K562 (cell line): Measurements from ENCODE around the gene STMN3. TPM values are rescaled to one million over a fixed set of nuclear protein-coding genes. Genes with fewer than 3 reads are reported as not detected.

Experiments
- ATAC-seq: fragments of 200-7000 bp; cut with Tn5 transposase; 3 replicates; pipeline ENCODE4 v1.9.1; 2020; ENCODE audit warnings: moderate library complexity
- BruUV-seq: library from RNA; stranded (reverse); fragments of 400-500 nt; replicated peaks from 2 replicates; lab custom pipeline; 2021; lab: Mats Ljungman, UMichigan
- CTCF ChIA-PET: fragments of 300-600 bp; formaldehyde crosslinking; extraction: SDS; loops from one replicate; lab custom pipeline; 2021; ENCODE audit warnings: low intra/inter-chr PET ratio; lab: Yijun Ruan, JAX
- POLR2A ChIA-PET: fragments of 300-600, 350-650 bp; sonication (Branson Sonifier 250); formaldehyde crosslinking; extraction: SDS; loops from one replicate; lab custom pipeline; 2021; ENCODE audit warnings: antibody characterized with exemption, inconsistent platforms; lab: Yijun Ruan, JAX
- DNase-seq, 4 experiments: peaks; one replicate each; pipeline versions ENCODE4 v3.0.0 to v3.0.0-alpha.2; 2011 to 2018; ENCODE audit warnings: low spot score in 3 of 4, mixed read lengths in 3 of 4; ENCODE audit errors: extremely low read depth in 1 of 4
- FAIRE-seq: peaks from 2 replicates; lab custom pipeline; 2011; peaks lifted over from hg19 to GRCh38; lab: Jason Lieb, UNC
- H2AFZ ChIP-seq: 2 replicates; pipeline ENCODE4 v1.6.0; 2011; ENCODE audit warnings: low read depth, low read length, control low read depth, inconsistent platforms
- H3K27ac ChIP-seq: fragments of 200-600 bp; 3 replicates; pipeline ENCODE4 v1.8.0; 2011; ENCODE audit warnings: low read depth, mild to moderate bottlenecking, control low read depth, inconsistent platforms, low read length, moderate library complexity, mixed read lengths; ENCODE audit errors: extremely low read depth
- H3K27me3 ChIP-seq, 2 experiments: fragments of 300-600 bp in 1 of 2; 2 replicates in 1 of 2; 3 replicates in 1 of 2; pipeline versions ENCODE4 v1.6.0 to v1.8.0; 2011; ENCODE audit warnings: inconsistent platforms in 2 of 2, low read length in 2 of 2, mild to moderate bottlenecking in 1 of 2, mixed read lengths in 1 of 2, moderate library complexity in 1 of 2; ENCODE audit not compliant: control insufficient read depth in 2 of 2, insufficient read depth in 2 of 2
- H3K36me3 ChIP-seq: fragments of 300-600 bp; 3 replicates; pipeline ENCODE4 v1.8.0; 2011; ENCODE audit warnings: mild to moderate bottlenecking, low read length, inconsistent platforms; ENCODE audit not compliant: control insufficient read depth, insufficient read depth
- H3K4me1 ChIP-seq, 2 experiments: fragments of 200-600 bp in 1 of 2; replicated peaks in 1 of 2; 2 replicates in 1 of 2; 3 replicates in 1 of 2; pipeline versions ENCODE4 v1.5.1 to v1.8.0; 2011; ENCODE audit warnings: inconsistent platforms in 2 of 2, low read length in 2 of 2, mild to moderate bottlenecking in 1 of 2, mixed read lengths in 1 of 2, moderate library complexity in 1 of 2; ENCODE audit not compliant: control insufficient read depth in 2 of 2, insufficient read depth in 2 of 2
- H3K4me2 ChIP-seq: 2 replicates; pipeline ENCODE4 v1.6.1; 2011; ENCODE audit warnings: low read length, control low read depth, inconsistent platforms, mixed read lengths; ENCODE audit not compliant: insufficient read depth
- H3K4me3 ChIP-seq: fragments of 200-600 bp; sonication (generic), shearing (Covaris generic); 2 replicates; pipeline ENCODE4 v1.5.1; 2016; ENCODE audit warnings: control low read depth, inconsistent platforms
- H3K79me2 ChIP-seq: fragments of 200-600 bp; 3 replicates; pipeline ENCODE4 v1.8.0; 2011; ENCODE audit warnings: low read length, inconsistent platforms; ENCODE audit not compliant: control insufficient read depth, insufficient read depth
- H3K9ac ChIP-seq, 2 experiments: 2 replicates each; pipeline versions ENCODE4 v1.6.0 to v1.6.1; 2011; ENCODE audit warnings: low read depth in 2 of 2, low read length in 2 of 2, control low read depth in 1 of 2, inconsistent platforms in 1 of 2, mild to moderate bottlenecking in 1 of 2, mixed read lengths in 1 of 2; ENCODE audit not compliant: insufficient read depth in 1 of 2
- H3K9me1 ChIP-seq: one replicate; pipeline ENCODE4 v1.6.0; 2011; ENCODE audit warnings: inconsistent platforms, mild to moderate bottlenecking, low read length, moderate library complexity; ENCODE audit not compliant: control insufficient read depth, insufficient read depth
- H3K9me3 ChIP-seq: replicated peaks from 2 replicates; pipeline ENCODE4 v1.5.1; 2011; ENCODE audit warnings: low read depth, low read length, inconsistent platforms; ENCODE audit not compliant: control insufficient read depth, insufficient read depth
- H4K20me1 ChIP-seq: replicated peaks from 2 replicates; pipeline ENCODE4 v1.6.1; 2011; ENCODE audit warnings: low read length, inconsistent platforms, mixed read lengths; ENCODE audit not compliant: control insufficient read depth, insufficient read depth
- ATF3 ChIP-seq, 2 experiments: fragments of 450-650 bp in 1 of 2; sonication (generic) in 1 of 2; formaldehyde crosslinking in 1 of 2; IDR thresholded peaks in 1 of 2; conservative IDR thresholded peaks in 1 of 2; 2 replicates each; pipeline versions ENCODE4 v1.6.1 to v1.8.1; 2016 to 2023; ENCODE audit warnings: mild to moderate bottlenecking in 2 of 2, moderate library complexity in 2 of 2, inconsistent platforms in 1 of 2, missing genetic modification reagents in 1 of 2
- EP300 ChIP-seq: IDR thresholded peaks from 2 replicates; pipeline ENCODE4 v1.6.1; 2012; ENCODE audit warnings: low read length, improper control_type of control experiment
- GTF2F1 ChIP-seq: IDR thresholded peaks from 2 replicates; pipeline ENCODE4 v1.6.1; 2011; ENCODE audit warnings: low read depth, low read length, improper control_type of control experiment
- HMGXB4 ChIP-seq: sonication (generic); formaldehyde crosslinking; IDR thresholded peaks from 2 replicates; pipeline ENCODE4 v1.8.1; 2023; ENCODE audit warnings: mild to moderate bottlenecking, missing genetic modification reagents
- KLF13 ChIP-seq: fragments of 450-650 bp; IDR thresholded peaks from 2 replicates; pipeline ENCODE4 v1.6.1; 2016; ENCODE audit warnings: missing genetic modification characterization, low read depth, mild to moderate bottlenecking, missing compliant biosample characterization, moderate library complexity, borderline replicate concordance
- KLF6 ChIP-seq: fragments of 250-450 bp; sonication (Bioruptor Pico); IDR thresholded peaks from 2 replicates; pipeline ENCODE4 v1.4.0; 2020; ENCODE audit warnings: mild to moderate bottlenecking, moderate library complexity, borderline replicate concordance
- NUFIP1 ChIP-seq: fragments of 450-650 bp; IDR thresholded peaks from 2 replicates; pipeline ENCODE4 v1.6.1; 2018; ENCODE audit not compliant: partially characterized antibody
- RBFOX2 ChIP-seq: fragments of 200-400 bp; formaldehyde crosslinking; IDR thresholded peaks from 2 replicates; pipeline ENCODE4 v1.6.1; 2017; ENCODE audit warnings: low read depth, mild to moderate bottlenecking, low read length, moderate library complexity
- RBM15 ChIP-seq: fragments of 200-400 bp; formaldehyde crosslinking; IDR thresholded peaks from 2 replicates; pipeline ENCODE4 v1.6.1; 2018; ENCODE audit warnings: mild to moderate bottlenecking, low read length, moderate library complexity; ENCODE audit not compliant: insufficient read depth
- SAP30 ChIP-seq: fragments of 200-600 bp; sonication (generic); IDR thresholded peaks from 2 replicates; pipeline ENCODE4 v1.6.1; 2012; ENCODE audit warnings: borderline replicate concordance, low read depth, mild to moderate bottlenecking, moderate library complexity, low read length, control low read depth, inconsistent platforms; ENCODE audit not compliant: insufficient read depth, poor library complexity, severe bottlenecking
- ZC3H11A ChIP-seq: IDR thresholded peaks from 2 replicates; pipeline ENCODE4 v1.6.1; 2012; ENCODE audit warnings: low read depth, low read length, improper control_type of control experiment
- ZEB2 ChIP-seq: fragments of 450-650 bp; IDR thresholded peaks from 2 replicates; pipeline ENCODE4 v1.6.1; 2016
- ZNF143 ChIP-seq: sonication (generic); formaldehyde crosslinking; IDR thresholded peaks from 2 replicates; pipeline ENCODE4 v1.9.0; 2022; ENCODE audit warnings: mild to moderate bottlenecking, missing genetic modification reagents
- ZNF197 ChIP-seq: fragments of 200-800 bp; sonication (Bioruptor generic); IDR thresholded peaks from 2 replicates; pipeline ENCODE4 v1.6.1; 2016; ENCODE audit warnings: low read depth, missing genetic modification characterization, missing compliant biosample characterization
- ZNF740 ChIP-seq, 3 experiments: fragments of 200-800 bp in 1 of 3; sonication (Bioruptor generic) in 1 of 3; sonication (generic) in 1 of 3; formaldehyde crosslinking in 1 of 3; IDR thresholded peaks; 2 replicates each; pipeline versions ENCODE4 v1.6.1 to v1.8.0; 2016 to 2022; ENCODE audit warnings: mild to moderate bottlenecking in 2 of 3, missing compliant biosample characterization in 2 of 3, missing genetic modification characterization in 2 of 3, missing genetic modification reagents in 1 of 3
- WGBS: fragments of 100-300 bp; shearing (Covaris generic); methylation state at CpG from one replicate; pipeline ENCODE4 v1.1.6; 2016; ENCODE audit warnings: low coverage, mixed read lengths; ENCODE audit not compliant: insufficient coverage; ENCODE audit errors: missing lambda C conversion rate; 5-methylcytosine and 5-hydroxymethylcytosine counted together
- in situ Hi-C: fragments of 300-500 bp; cut with MboI; formaldehyde crosslinking; loops from 4 replicates; pipeline ENCODE4 v1.15.0; 2018; ENCODE audit warnings: inconsistent platforms, mixed read lengths
- intact Hi-C: fragments of 100-400 bp; cut with micrococcal nuclease; formaldehyde crosslinking; loops from 2 replicates; pipeline ENCODE4 v1.14.2; 2022
- polyA plus RNA-seq, 8 experiments: library from polyadenylated mRNA; depleted of rRNA in 4 of 8; stranded (reverse) in 5 of 8; unstranded in 3 of 8; fragments of >200 nt; fragmentation: Nextera tagmentation in 2 of 8; fragmentation: Illumina TruSeq in 1 of 8; extraction: Ambion mirVana in 2 of 8; extraction: Trizol in 1 of 8; gene quantifications; 2 replicates each; pipeline versions ENCODE4 v1.2.1 to v1.2.3, GENCODE V29; 2011 to 2014; ENCODE audit warnings: inconsistent platforms in 1 of 8, missing spikeins in 1 of 8
- total RNA-seq, 7 experiments: library from RNA; depleted of rRNA in 6 of 7; stranded (reverse); fragments of >200 nt in 6 of 7; fragmentation: Illumina TruSeq in 2 of 7; extraction: Trizol in 2 of 7; gene quantifications; 2 replicates each; pipeline versions ENCODE4 v1.2.1 to v1.2.3, GENCODE V29; 2011 to 2021; ENCODE audit warnings: low replicate concordance in 1 of 7

STMN3 gene
- total and polyA plus RNA-seq, 9 of the 15 experiments (the other 6 are each of a cell fraction or from before 2014, with no cell fraction given) = 0.70 to 65.6 (median 29.4) TPM

GRCh38 chr20:63657937-63658748, 4.9 kb upstream of the STMN3 start, which contains the start of gene RTEL1:
Gene RTEL1 (plus strand): TSS chr20:63658312. CDS start chr20:63659403, 1,091 bp downstream.
- under 1% methylated on average over 66 of the region's 73 CpGs for WGBS
- H3K9me1 ChIP-seq = no peaks in the 10 kb centered on the region
- peak within 1 kb of the TSS; percentile 63 for H3K4me3 ChIP-seq
- in situ Hi-C loops = no loop called here
- ATAC-seq = peak; percentile 93
- H3K79me2 ChIP-seq = peaks cover 25% of the 10 kb centered on the region
- peak within 1 kb of the TSS; percentile 98 for H2AFZ ChIP-seq
- CTCF ChIA-PET = interaction anchor here (0.5 kb wide), 1 partner anchor 44 kb away, joined by 3 read pairs; no protein-coding TSS in a partner anchor
- POLR2A ChIA-PET = interaction anchor here (0.6 to 1.5 kb wide), 9 partner anchors 8 to 379 kb away, joined by 3 to 11 read pairs (median 3); partner anchors contain the start of genes ARFRP1, TPD52L2 and ZGPAT
- H3K9me3 ChIP-seq = no peaks in the 10 kb centered on the region
- H3K36me3 ChIP-seq = peaks cover 38% of the 10 kb centered on the region; the same call in 2 of the 3 replicates
- H3K4me2 ChIP-seq = peak within 1 kb of the TSS; percentile 88
- H4K20me1 ChIP-seq = no peaks in the 10 kb centered on the region
- H3K9ac ChIP-seq = peak within 1 kb of the TSS; percentile 89 to 100
- FAIRE-seq = peak; percentile 83
- no peaks in the 10 kb centered on the region for H3K27me3 ChIP-seq
- peak within 1 kb of the TSS; percentile 87 for H3K27ac ChIP-seq
- TSS peak; percentile 50 for BruUV-seq
- peak; percentile 85 to 95 (median 89) for DNase-seq
- intact Hi-C loops = loop anchor here (10.0 kb wide), 1 partner anchor 123 kb away; the partner anchor contains the start of gene PTK6
- H3K4me1 ChIP-seq = peaks cover 28 to 55% of the 10 kb centered on the region in 2 experiments
- TF ChIP-seq KLF13 = peak; percentile 45; the same call in 1 of the 2 replicates
- TF ChIP-seq ZNF143 (CRISPR knock-in tag) = peak; percentile 98
- TF ChIP-seq ATF3 (IDR thresholded peaks at IDR 0.05) = no peak
- peak; percentile 71 for TF ChIP-seq ATF3 (CRISPR knock-in tag; conservative IDR thresholded peaks at IDR 0.05)
- TF ChIP-seq NUFIP1 = no peak
- peak; percentile 96 for TF ChIP-seq ZNF197 (CRISPR knock-in tag)
- TF ChIP-seq RBM15 = no peak
- 0 out of 2 replicates have a peak, but pooled peaks have one; percentile 13 for TF ChIP-seq EP300
- peak; percentile 75; the same call in 1 of the 2 replicates for TF ChIP-seq HMGXB4
- TF ChIP-seq KLF6 = no peak
- TF ChIP-seq ZNF740 (CRISPR knock-in tag; IDR thresholded peaks at IDR 0.05) = peak; percentile 21; the same call in 1 of the 2 replicates
- no peak for TF ChIP-seq ZNF740 (tag; IDR thresholded peaks at IDR 0.05)
- peak; percentile 92 for TF ChIP-seq SAP30
- TF ChIP-seq ZEB2 = peak; percentile 99
- TF ChIP-seq ZC3H11A = peak; percentile 29; the same call in 1 of the 2 replicates
- TF ChIP-seq GTF2F1 = peak; percentile 79; the same call in 1 of the 2 replicates
- peak; percentile 88 for TF ChIP-seq RBFOX2
